ENCODE results near the gene MCOLN1.
"Not testable (repeated sequence)": the region's sequence is repeated elsewhere in the genome, so short reads cannot be mapped to it uniquely, and the experiment has no call there.

MCOLN1 gene

DNA sequence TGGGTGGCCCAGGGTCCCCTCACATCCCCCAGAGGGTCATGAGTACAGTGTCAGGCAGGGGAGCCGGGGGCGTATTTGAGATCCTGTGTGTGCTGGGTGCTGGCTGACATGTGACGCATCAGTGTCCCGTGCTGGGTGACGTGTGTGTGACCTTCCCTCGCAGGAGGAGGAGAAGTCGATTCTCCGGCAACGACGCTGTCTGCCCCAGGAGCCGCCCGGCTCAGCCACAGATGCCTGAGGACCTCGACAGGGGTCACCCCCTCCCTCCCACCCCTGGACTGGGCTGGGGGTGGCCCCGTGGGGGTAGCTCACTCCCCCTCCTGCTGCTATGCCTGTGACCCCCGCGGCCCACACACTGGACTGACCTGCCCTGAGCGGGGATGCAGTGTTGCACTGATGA, 38.9 kb downstream of the MCOLN1 start:
- no peak for DNase-seq (ENCODE audit: insufficient read length, low spot score)
- TF ChIP-seq, protein P1, sequence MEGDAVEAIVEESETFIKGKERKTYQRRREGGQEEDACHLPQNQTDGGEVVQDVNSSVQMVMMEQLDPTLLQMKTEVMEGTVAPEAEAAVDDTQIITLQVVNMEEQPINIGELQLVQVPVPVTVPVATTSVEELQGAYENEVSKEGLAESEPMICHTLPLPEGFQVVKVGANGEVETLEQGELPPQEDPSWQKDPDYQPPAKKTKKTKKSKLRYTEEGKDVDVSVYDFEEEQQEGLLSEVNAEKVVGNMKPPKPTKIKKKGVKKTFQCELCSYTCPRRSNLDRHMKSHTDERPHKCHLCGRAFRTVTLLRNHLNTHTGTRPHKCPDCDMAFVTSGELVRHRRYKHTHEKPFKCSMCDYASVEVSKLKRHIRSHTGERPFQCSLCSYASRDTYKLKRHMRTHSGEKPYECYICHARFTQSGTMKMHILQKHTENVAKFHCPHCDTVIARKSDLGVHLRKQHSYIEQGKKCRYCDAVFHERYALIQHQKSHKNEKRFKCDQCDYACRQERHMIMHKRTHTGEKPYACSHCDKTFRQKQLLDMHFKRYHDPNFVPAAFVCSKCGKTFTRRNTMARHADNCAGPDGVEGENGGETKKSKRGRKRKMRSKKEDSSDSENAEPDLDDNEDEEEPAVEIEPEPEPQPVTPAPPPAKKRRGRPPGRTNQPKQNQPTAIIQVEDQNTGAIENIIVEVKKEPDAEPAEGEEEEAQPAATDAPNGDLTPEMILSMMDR (IDR thresholded peaks at IDR 0.05; ENCODE audit: insufficient read depth, missing control alignments) = no peak
- FAIRE-seq = no peak

DNA sequence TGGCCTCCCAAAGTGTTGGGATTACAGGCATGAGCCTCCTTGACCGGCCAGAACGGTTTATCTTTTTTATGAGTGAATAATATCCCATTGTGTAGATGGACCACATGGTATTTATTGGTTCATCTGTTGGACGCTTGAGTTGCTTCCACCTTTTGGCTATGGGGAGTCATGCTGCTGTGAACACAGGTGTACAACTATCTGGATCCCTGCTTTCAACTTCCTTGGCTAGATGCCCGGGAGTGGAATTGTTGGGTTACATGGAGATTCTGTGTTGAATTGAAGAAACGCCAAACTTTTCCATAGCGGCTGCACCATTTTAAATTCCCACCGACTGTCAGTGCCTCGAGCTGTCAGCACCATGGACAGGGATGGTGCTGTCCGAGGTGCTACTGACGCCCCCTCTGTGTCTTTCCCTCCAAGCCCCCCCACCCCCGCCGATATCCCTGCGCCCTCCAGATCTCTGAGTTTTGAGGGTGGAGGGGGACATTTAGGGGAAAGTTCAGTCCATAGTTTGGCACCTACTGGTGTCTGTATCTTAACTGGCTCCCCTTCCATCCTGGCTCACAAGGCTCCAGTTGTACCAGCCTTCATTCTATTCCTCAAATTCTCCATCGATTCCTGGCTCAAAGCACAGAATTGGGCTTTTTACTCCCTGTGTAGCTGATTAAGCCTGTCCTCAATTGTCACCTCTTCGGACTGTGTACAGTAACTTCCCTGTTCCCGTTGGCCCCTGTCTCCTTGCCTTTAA, 40.4 kb downstream of the MCOLN1 start:
- DNase-seq (ENCODE audit: insufficient read length, low spot score) (no peak), FAIRE-seq (no peak)
- TF ChIP-seq, protein P1 (IDR thresholded peaks at IDR 0.05; ENCODE audit: insufficient read depth, missing control alignments) = no peak

DNA sequence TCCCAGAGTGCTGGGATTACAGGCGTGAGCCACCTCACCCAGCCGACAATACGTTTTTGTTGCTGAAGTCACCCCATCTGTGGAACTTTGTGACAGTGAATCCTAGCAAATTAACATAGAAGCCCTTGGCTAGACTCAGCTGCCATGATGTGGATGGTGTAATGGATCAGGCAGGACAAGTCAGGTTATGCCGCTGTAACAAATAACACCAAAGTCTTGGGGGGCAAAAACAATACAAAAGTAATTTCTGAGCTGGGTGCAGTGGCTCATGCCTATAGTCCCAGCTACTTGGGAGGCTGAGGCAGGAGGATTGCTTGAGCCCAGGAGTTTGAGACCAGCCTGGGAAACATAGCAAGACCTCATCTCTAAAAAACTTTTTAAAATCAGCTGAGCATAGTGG, 42.4 kb downstream of the MCOLN1 start:
- DNase-seq (ENCODE audit: insufficient read length, low spot score) (no peak), FAIRE-seq (no peak)
- TF ChIP-seq, protein P1 (IDR thresholded peaks at IDR 0.05; ENCODE audit: insufficient read depth, missing control alignments) = no peak

DNA sequence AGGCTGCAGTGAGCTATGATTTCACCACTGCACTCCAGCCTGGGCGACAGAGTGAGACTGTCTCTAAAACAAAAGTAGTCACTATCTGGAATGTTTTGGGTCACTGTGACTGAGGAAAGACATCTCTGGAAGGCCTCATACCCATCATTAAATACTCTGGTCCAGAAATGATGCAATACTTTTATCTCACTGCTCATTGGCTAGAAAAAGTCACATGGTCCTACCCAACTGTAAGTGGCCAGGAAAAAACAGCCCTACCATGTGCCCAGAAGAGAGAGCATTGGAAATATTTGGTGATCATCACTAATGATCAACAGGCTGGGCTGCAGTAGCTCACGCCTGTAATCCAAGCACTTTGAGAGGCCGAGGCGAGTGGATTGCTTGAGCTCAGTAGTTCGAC, 42.9 kb downstream of the MCOLN1 start:
- FAIRE-seq (no peak), DNase-seq (ENCODE audit: insufficient read length, low spot score) (no peak)
- TF ChIP-seq, protein P1 (IDR thresholded peaks at IDR 0.05; ENCODE audit: insufficient read depth, missing control alignments) = no peak

DNA sequence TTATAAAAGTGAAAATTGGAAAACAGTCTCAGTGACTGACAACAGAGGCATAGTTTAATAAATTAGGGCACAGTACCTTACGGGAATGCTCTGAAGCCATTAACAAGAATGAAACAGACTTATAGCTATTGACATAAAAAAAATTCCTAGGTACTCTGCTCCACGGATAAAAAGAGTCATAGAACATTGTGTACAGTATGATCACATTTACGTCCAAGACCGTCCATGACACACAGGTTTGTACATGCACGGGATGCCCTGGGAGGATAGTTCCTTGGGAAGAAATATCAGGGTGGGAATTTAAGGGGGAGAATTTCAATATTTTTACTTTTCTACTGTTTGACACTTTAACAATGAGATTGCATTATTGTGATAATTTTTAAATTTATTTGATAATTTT, 48.3 kb downstream of the MCOLN1 start:
- TF ChIP-seq, protein P1 (IDR thresholded peaks at IDR 0.05; ENCODE audit: insufficient read depth, missing control alignments) = no peak
- no peak for DNase-seq (ENCODE audit: insufficient read length, low spot score)
- FAIRE-seq = no peak

DNA sequence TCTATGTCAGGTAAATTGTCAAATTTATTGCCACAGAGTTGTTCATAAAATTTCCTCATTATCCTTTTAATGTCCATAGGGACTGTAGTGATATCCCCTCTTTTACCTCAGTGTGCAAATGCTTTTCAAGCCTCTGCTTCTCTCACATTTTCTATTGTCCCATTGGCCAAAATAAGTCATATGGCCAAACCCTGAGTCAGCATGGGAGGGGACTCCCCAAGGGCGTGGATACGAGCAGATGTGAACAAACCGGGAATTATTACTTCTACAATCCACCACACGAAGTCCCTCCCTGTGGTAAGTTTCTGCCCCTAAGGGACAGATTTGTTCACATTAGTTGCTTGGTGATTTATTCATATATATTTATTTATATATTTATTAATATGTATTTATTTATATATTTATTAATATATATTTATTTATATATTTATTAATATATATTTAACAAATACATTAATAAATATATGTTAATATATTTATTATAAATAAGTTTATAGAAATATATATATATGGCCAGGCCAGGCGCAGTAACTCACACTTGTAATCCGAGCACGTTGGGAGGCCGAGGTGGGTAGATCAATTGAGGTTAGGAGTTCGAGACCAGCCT, 53.1 kb downstream of the MCOLN1 start:
- FAIRE-seq (no peak), DNase-seq (ENCODE audit: insufficient read length, low spot score) (no peak)
- TF ChIP-seq, protein P1 (IDR thresholded peaks at IDR 0.05; ENCODE audit: insufficient read depth, missing control alignments) = no peak

DNA sequence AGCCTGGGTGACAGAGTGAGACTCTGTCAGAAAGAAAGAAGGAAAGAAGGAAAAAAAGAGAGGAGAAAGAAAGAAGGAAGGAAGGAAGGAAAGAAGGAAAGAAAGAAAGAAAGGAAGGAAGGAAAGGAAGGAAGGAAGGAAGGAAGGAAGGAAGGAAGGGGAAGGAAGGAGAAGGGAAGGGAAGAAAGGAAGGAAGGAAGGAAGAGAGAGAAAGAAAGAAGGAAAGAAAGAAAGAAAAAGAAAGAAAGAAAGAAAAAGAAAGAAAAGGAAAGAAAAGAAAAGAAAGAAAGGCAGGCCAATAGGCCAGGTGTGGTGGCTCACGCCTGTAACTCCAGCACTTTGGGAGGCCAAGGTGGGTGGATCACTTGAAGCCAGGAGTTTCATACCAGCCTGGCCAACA, 55.0 kb downstream of the MCOLN1 start:
- FAIRE-seq; DNase-seq (ENCODE audit: insufficient read length, low spot score): not testable (repeated sequence)

Data from D721Med (cell line).